GM19463 (cell line): ENCODE results near the gene PDE1A.

Experiments used
- ATAC-seq: cut with Tn5 transposase; IDR thresholded peaks from one replicate; pipeline ENCODE4 v1.9.1; 2021; ENCODE audit warnings: mild to moderate bottlenecking, moderate library complexity; ENCODE audit not compliant: unreplicated experiment

Gene PDE1A

DNA sequence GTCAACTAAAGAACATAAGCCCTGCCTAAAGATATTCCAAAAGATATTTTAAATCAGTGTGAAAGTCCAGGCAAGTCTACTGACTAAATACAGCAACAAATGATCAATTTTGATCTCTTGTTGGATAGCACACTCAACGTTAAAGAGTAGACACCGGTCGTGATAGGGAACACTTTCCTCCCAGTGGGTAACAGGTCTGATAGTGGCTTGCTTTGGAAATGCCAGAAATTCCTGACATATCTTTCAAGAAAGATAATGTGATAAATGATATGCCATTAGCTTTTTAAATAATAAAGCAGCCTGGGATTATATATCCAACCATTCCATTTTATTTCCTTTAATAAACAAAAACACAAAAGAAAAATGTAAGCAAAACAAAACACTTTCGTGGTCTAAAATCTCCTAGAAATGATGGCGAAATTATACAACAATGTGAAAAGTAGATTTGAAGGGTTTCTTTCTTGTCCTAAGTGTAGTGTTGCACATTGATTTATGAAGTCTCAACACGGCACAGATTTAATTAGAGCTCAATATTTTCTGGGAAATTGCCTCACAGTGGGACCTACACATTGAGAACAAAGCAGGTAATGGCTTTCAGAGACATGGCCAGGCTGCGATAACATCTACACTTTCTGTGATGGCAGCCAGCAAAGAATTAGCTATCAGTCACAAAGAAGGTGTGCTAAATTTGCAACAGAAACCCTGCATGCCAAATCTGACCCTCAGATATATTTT lies 282.6 kb downstream of the PDE1A start:
- no peak for ATAC-seq

DNA sequence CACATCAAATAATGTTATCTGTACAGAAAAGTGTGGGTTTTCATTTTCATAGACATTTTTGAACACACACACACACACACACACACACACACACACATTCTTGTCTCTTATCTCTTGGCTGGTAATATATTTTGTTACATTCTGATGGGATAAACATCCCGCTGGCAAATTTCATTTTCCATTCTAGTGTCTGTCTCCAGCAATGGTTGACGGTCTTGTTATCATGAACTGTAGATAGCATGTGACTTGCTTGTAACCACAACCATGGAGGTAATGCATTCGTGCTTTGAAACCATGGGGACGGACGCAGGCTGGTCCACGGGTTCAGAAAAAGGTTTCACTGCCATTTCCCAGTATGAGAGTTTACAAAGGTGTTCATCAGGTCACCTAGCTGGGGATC lies 284.8 kb downstream of the PDE1A start:
- no peak for ATAC-seq

DNA sequence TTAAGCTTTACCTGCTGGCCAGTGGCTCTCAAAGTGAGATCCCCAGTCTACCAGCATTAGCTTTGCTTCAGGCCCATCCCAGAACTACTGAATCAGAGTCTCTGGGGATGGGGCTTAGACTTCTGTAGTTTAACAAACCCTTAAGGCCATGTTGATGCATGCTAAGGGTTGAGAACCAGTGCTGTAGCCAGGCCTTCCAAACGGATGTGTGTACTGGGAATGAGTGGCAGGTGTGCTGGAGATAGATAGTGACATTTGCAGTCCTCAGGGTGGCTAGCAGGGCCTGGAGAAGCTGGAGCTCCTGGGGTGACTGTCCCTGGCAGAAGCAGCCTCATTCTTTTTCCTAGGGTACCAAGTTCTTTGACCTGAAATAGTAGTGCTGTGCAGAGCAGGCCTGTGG lies 292.6 kb downstream of the PDE1A start:
- no peak for ATAC-seq

DNA sequence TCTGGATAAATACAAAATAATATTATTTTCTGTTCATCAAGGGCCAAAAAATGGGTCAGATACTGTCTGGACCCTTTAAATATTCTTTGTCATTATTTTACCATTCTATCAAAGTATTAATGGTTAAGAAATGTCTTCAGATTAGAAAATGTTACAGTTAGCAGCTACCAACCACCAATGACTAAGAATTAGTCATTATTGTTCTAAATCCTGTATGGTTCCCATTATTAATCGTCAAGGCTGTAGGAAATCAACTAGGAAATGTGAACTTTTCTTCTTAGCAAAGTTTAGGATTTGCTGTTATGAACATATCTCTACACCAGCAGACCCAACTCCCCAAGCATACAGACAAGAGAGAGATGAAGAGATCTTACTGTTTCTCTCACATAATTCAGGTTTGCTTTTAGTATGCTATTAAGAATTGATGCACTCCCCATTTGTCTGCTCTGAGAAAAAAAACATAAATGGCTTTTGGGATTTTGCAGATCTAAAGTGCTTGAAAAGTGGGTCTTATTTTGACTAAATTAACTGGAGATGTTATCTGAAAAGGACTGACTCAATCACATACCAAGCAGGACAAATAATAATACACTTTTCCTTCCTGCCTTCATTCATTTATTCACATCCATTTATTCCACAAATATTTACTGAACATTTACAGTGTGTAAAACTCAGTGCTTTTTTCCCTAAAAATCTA lies 293.5 kb downstream of the PDE1A start:
- no peak for ATAC-seq

DNA sequence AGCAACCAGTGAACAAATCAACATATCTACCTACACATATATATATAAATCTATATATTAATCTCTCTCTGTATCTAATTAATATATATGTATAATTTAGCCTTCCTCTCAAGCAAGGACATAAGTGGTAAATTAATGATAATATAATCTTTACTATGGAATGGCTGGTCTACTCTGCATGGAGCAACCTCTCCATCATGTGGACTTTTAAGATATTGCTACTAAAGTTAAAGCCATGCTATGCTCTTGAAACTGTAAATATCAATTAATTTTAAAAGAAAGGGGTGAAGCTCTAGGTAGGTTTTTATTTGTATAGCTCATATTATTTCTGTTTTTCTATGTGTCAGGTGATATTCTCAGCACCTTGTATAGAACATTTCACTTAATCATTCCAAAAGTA lies 294.2 kb downstream of the PDE1A start:
- no peak for ATAC-seq

DNA sequence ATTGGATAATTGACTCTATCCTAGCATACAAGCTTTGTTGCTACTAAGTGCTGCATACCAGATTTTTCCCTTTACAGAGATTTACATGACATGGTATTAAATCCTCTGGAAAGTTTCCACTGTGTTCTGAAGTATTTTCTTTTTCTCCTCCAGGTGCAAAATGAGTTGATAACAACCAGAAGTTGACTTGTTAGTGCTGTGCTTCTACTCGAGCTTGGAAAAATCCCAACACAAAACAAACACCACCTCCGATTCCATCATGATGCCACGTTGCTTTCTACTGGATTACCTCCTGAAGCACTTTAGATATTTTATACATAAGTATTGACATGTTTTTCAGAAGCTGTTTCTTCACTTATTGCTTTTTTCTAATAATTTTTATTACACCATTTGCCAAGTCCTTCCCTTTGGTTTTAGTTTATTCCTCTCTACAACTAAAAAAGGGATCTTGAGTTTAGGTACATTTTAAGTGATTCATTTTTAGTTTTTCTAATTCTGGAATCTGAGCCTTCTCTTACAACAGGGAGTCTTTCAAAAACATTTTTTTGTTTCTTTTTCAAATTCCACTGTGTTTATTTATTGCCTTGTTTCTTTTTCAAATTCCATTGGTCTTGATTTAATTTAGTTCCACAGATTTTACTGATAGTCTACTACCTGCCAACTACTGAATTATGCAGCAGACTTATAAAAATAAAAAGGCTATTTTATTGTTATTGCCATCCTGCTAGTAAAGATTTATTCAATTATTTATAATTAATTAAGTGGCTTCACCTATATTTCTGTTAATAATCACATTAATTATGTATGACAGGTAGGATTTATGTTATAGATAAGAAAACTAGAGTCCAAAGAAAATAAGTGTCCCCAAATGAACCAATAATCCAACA lies 297.8 kb downstream of the PDE1A start:
- no peak for ATAC-seq

DNA sequence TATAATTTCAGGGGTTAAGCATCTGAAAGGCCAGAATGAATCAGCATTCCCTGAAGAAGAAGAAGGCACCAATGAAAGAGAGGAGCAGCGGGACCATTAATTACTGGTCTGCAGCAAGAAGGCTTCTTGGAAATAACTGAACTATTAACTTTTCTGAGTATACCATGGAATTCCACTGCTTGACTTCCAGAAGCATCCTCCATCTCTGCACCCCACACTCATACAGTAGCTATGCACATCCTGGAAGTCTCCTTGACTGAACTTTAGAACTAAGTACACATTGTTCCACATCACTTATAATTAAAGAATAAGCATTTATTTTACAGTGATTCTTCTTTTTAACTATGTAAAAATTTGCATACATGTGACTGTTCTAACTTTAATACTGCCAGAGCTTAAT lies 309.6 kb downstream of the PDE1A start:
- ATAC-seq: no peak

DNA sequence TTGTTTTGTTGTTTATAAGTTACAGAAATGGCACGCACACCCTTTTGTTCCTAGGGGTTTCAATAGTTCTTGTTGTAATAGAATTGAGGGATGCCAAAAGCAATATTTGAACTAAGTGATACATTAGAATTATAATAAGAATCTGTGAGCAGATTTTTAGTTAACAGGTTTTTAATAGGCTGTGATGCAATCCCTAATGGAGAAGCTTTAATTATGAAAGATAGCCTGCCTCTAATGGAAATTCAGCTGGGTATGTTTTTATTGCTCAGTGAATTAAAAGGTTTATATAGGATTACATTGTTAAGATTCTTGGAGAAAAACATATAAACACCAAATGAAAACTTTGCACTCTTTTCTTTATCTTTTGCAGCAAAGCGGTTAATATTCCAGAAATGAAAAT lies 310.1 kb downstream of the PDE1A start:
- ATAC-seq: no peak

DNA sequence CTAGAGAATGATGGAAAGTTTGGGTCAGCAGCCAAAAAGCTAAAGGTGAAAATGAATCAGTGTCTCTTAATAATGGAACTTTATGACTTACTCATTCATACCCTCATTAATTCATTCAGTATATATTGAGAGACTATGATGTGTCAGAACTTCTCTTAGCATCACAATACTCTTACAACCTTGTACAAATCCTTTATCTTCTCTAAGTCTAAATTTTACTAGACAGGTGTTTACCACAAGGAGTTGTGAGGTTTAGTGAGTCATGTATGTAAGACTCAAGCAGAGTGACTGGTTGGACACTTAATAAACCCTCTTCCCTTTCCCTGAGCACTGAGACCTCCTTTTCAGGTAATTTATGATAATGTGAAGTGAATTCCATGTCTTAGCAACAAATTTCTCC lies 311.6 kb downstream of the PDE1A start:
- ATAC-seq: no peak

DNA sequence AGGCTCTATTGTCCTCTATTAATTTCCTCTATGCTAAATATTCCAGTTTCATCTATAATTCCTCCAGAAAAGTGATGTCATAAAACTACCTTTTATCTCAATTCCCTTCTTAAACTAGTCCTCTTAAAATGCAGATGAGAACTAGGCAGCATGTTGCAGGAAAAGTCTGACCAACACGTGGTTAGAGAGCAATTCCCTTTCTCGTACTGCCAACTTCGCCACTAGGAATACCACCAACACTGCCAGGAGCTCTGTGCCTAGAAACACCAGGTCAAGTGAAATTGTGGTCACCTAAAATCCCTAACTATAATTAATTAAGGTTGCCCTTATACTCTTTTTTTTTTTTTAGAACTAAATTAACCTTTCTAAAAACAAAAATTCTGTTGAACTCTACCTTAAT lies 313.5 kb downstream of the PDE1A start:
- ATAC-seq: no peak

DNA sequence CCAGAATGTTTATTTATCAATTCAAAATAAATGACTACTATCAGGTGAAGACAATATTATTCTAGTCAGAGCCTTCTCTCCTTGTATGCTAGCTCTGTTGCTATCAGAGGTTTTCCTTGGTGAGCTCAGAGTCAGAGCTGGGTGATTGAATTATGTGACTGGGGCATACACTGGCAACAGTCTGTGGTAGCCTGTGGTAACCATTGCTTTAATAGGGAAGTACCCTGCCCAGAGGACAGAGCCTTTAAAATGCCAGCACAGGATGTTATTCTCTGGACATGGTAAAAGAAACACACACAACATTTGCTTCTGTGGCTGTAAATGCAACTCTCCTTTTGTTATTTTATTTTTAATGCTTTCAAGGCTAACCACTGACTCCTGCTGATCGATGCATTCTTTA lies 316.5 kb downstream of the PDE1A start:
- no peak for ATAC-seq

DNA sequence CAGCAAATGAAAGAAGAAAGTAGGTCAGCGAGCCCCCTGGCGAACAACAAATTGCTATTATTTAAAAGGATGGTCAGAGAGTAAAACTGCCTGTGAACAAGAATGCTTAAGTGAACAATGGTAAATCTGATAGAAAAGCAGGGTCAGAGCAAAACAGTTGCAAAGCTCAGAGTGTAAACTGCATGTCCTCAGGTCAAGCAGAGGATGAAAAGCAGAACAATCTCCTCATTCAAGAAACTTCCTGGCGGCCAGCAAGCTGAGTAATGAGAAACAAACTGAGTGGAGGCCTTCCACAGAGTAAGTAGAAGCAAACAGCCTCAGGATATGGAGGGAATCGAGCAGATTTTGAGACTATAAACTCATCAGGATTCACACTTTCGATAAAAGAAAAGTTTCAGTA lies 323.3 kb downstream of the PDE1A start:
- no peak for ATAC-seq

DNA sequence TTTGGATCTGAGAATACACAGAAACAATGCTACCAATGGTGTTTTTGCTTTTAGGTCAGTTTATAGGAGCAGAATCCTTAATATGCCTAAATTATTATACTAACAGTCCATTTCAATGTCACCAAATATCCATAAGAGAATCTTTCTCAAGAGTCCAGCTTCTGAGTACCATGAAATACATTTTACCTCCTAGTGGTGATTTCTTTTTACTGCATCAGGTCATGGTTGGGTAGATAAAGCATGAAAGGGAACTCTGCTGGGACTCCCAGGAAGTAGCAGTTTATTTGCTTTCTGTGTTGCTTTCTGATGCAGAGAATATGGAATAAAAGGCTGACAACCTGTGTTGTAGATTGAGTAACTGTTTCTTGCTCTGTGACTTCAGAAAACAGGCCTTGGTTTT lies 325.6 kb downstream of the PDE1A start:
- ATAC-seq: peak; percentile 62

DNA sequence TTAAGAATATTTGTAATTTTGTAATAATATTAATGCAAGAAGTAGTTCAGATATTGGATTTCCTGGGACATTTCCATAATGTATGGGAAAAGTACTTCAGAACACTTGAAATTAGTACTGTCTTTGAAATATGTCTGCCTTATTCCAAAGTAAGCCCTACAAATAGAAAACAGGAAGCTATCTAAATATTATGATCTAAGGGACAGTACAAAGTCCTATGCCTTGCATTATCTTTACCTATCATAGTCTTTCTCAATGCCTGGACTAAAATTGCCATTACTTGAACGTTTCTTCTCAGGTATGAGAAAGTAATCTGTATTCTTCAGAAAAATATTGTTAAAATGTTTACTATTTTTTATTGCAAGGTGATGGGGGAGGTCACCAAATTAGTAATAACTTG lies 328.2 kb downstream of the PDE1A start:
- no peak for ATAC-seq

DNA sequence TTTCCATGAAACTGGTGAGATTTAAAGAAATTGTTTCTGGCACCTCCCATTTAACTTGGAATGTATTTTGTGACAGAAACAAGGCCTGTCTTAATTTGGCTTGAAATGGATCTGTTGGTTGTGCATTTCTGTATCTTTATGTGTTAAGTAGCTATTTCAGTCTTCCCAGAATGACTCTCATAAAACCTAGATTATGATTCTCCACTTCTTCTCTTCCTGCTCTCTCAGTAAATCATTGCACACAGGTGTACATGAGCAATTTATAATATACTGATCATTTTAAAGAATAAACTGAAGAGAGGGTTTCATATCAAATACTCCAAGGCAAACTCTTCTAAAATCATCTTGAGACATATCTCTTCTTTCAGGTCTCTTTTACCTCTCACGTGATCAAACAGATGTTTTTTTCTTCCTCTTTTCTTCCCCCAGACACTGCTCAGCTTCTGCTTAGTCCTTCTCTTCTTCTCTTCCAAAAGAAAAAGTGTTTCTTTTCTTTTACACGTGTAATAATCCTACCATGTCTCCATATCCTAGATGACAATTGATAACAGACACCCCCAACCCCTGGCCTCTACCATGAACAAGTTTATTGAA lies 329.2 kb downstream of the PDE1A start:
- ATAC-seq: no peak

DNA sequence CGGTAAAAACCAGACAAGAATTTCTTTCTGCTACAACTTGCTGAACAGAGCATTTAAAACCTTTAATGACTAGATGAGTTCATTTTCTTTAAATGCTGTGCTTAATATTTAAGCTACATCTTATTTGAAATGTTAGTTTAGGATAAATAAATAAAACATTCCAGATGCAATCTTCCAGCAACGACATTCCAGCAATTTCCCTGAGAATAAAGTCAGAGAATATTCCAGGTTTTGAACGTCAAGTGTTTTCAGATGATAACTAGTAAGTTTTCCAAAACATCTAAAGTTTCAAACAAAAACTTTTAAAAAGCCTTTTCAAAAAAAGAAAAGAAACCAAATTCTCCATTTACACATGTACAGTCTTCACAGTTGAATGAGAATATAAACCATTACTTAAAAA lies 336.4 kb downstream of the PDE1A start:
- ATAC-seq: no peak
